HAP-1 (cell line): Measurements from ENCODE around the gene FOXD2.

Experiments used
- DNase-seq, 2 experiments: peaks; one replicate each; pipeline ENCODE4 v3.0.0-alpha.2; 2016 to 2020; ENCODE audit warnings: low spot score in 2 of 2
- H3K27me3 ChIP-seq: fragments of 250-450 bp; sonication (Bioruptor Pico); 2 replicates; pipeline ENCODE4 v1.5.1; 2020; ENCODE audit warnings: low read depth, mild to moderate bottlenecking, moderate library complexity
- H3K36me3 ChIP-seq: fragments of 250-450 bp; sonication (Bioruptor Pico); replicated peaks from 2 replicates; pipeline ENCODE4 v1.5.1; 2020; ENCODE audit warnings: mild to moderate bottlenecking
- H3K4me1 ChIP-seq: fragments of 250-450 bp; sonication (Bioruptor Pico); 2 replicates; pipeline ENCODE4 v1.5.1; 2020; ENCODE audit warnings: mild to moderate bottlenecking
- H3K4me3 ChIP-seq: fragments of 250-450 bp; sonication (Bioruptor Pico); 2 replicates; pipeline ENCODE4 v1.5.1; 2020; ENCODE audit warnings: mild to moderate bottlenecking, moderate library complexity
- H3K9me3 ChIP-seq: fragments of 250-450 bp; sonication (Bioruptor Pico); 2 replicates; pipeline ENCODE4 v1.5.1; 2020; ENCODE audit warnings: mild to moderate bottlenecking, moderate library complexity
- in situ Hi-C: fragments of 300-500 bp; cut with MboI; formaldehyde crosslinking; loops from 3 replicates; pipeline ENCODE4 v1.14.3; 2020; ENCODE audit warnings: low sequenced_read_pairs, inconsistent platforms, mixed read lengths

The FOXD2 gene

GRCh38 chr1:47406966-47407365 lies 30.9 kb upstream of the FOXD2 start:
- no peaks in the 10 kb centered on the region for H3K9me3 ChIP-seq
- no peaks in the 10 kb centered on the region for H3K36me3 ChIP-seq
- H3K4me3 ChIP-seq: no peak overlapping the region
- in situ Hi-C loops: no loop called here
- no peaks in the 10 kb centered on the region for H3K4me1 ChIP-seq
- no peak for DNase-seq
- no peaks in the 10 kb centered on the region for H3K27me3 ChIP-seq

- Histone ChIP-seq H3K36me3 (no peaks in the 10 kb centered on the region), H3K9me3 (no peaks in the 10 kb centered on the region), H3K4me3 (no peak overlapping the region), H3K4me1 (no peaks in the 10 kb centered on the region), H3K27me3 (no peaks in the 10 kb centered on the region)
- in situ Hi-C loops: no loop called here
- DNase-seq: no peak
These were observed 30.4 kb upstream of the FOXD2 start for GRCh38 chr1:47407481-47407880.

- no peak for DNase-seq
These were observed 28.4 kb upstream of the FOXD2 start for GRCh38 chr1:47409311-47410067.

GRCh38 chr1:47410068-47410455 lies 27.8 kb upstream of the FOXD2 start:
- Histone ChIP-seq H3K27me3 (no peaks in the 10 kb centered on the region), H3K4me3 (no peak overlapping the region), H3K9me3 (no peaks in the 10 kb centered on the region), H3K4me1 (no peaks in the 10 kb centered on the region), H3K36me3 (no peaks in the 10 kb centered on the region)
- in situ Hi-C loops: no loop called here
- no peak for DNase-seq

More at GRCh38 chr1:47409311-47410067, 28.4 kb upstream of the FOXD2 start:
- Histone ChIP-seq H3K4me1 (no peaks in the 10 kb centered on the region), H3K4me3 (no peak overlapping the region), H3K9me3 (no peaks in the 10 kb centered on the region), H3K27me3 (no peaks in the 10 kb centered on the region), H3K36me3 (no peaks in the 10 kb centered on the region)
- in situ Hi-C loops: no loop called here

GRCh38 chr1:47411436-47411835 lies 26.4 kb upstream of the FOXD2 start:
- Histone ChIP-seq H3K4me1 (no peaks in the 10 kb centered on the region), H3K27me3 (no peaks in the 10 kb centered on the region), H3K4me3 (no peak overlapping the region), H3K36me3 (no peaks in the 10 kb centered on the region), H3K9me3 (no peaks in the 10 kb centered on the region)
- DNase-seq: no peak
- in situ Hi-C loops: no loop called here

- H3K27me3 ChIP-seq: 0 out of 2 replicates have a peak, but pooled peaks cover 2% of the 10 kb centered on the region
- no peaks in the 10 kb centered on the region for H3K9me3 ChIP-seq
- no peak overlapping the region for H3K4me3 ChIP-seq
- no peak for DNase-seq
- no peaks in the 10 kb centered on the region for H3K4me1 ChIP-seq
- in situ Hi-C loops: no loop called here
- H3K36me3 ChIP-seq: no peaks in the 10 kb centered on the region
These were observed 25.4 kb upstream of the FOXD2 start for GRCh38 chr1:47412437-47412836.

GRCh38 chr1:47415728-47416318 lies 22.0 kb upstream of the FOXD2 start, which contains the start of gene FOXE3:
FOXE3 (plus strand) TSS chr1:47416285; CDS start chr1:47416316, 31 bp downstream.
- in situ Hi-C loops: no loop called here
- H3K9me3 ChIP-seq: no peaks in the 10 kb centered on the region
- 0 out of 2 replicates have a peak, but pooled peaks cover 2% of the 10 kb centered on the region for H3K27me3 ChIP-seq
- peak within 1 kb of the TSS; percentile 11; the same call in 1 of the 2 replicates for H3K4me3 ChIP-seq
- no peaks in the 10 kb centered on the region for H3K4me1 ChIP-seq
- no peak for DNase-seq
- H3K36me3 ChIP-seq: no peaks in the 10 kb centered on the region

- no peaks in the 10 kb centered on the region for H3K9me3 ChIP-seq
- no peaks in the 10 kb centered on the region for H3K36me3 ChIP-seq
- H3K27me3 ChIP-seq: 0 out of 2 replicates have a peak, but pooled peaks cover 2% of the 10 kb centered on the region
- in situ Hi-C loops: no loop called here
- peak in 1 of 2 experiments; percentile 29 for DNase-seq
- H3K4me3 ChIP-seq: peak overlapping the region; percentile 11; the same call in 1 of the 2 replicates
- no peaks in the 10 kb centered on the region for H3K4me1 ChIP-seq
These were observed 21.3 kb upstream of the FOXD2 start for GRCh38 chr1:47416319-47417169.

- no peaks in the 10 kb centered on the region for H3K4me1 ChIP-seq
- H3K9me3 ChIP-seq: no peaks in the 10 kb centered on the region
- in situ Hi-C loops: no loop called here
- H3K4me3 ChIP-seq: no peak overlapping the region
- DNase-seq: no peak
- H3K27me3 ChIP-seq: 0 out of 2 replicates have a peak, but pooled peaks cover 2% of the 10 kb centered on the region
- no peaks in the 10 kb centered on the region for H3K36me3 ChIP-seq
These were observed 20.4 kb upstream of the FOXD2 start for GRCh38 chr1:47417170-47418044.

GRCh38 chr1:47418122-47418521 lies 19.7 kb upstream of the FOXD2 start:
- Histone ChIP-seq H3K4me1 (no peaks in the 10 kb centered on the region), H3K36me3 (no peaks in the 10 kb centered on the region), H3K9me3 (no peaks in the 10 kb centered on the region), H3K4me3 (no peak overlapping the region), H3K27me3 (0 out of 2 replicates have a peak, but pooled peaks cover 2% of the 10 kb centered on the region)
- DNase-seq: no peak
- in situ Hi-C loops: no loop called here

- DNase-seq: no peak
These were observed 19.0 kb upstream of the FOXD2 start for GRCh38 chr1:47418681-47419325.

GRCh38 chr1:47420547-47420946 lies 17.3 kb upstream of the FOXD2 start:
- no peaks in the 10 kb centered on the region for H3K4me1 ChIP-seq
- H3K4me3 ChIP-seq: no peak overlapping the region
- H3K9me3 ChIP-seq: no peaks in the 10 kb centered on the region
- DNase-seq: no peak
- in situ Hi-C loops: no loop called here
- 0 out of 2 replicates have a peak, but pooled peaks cover 2% of the 10 kb centered on the region for H3K27me3 ChIP-seq
- no peaks in the 10 kb centered on the region for H3K36me3 ChIP-seq

More at GRCh38 chr1:47418681-47419325, 19.0 kb upstream of the FOXD2 start:
- Histone ChIP-seq H3K36me3 (no peaks in the 10 kb centered on the region), H3K4me1 (no peaks in the 10 kb centered on the region), H3K27me3 (0 out of 2 replicates have a peak, but pooled peaks cover 2% of the 10 kb centered on the region), H3K9me3 (no peaks in the 10 kb centered on the region), H3K4me3 (no peak overlapping the region)
- in situ Hi-C loops: no loop called here
